Liver (tissue), 9 donors: Measurements from ENCODE around the gene SLC6A11. TPM values are rescaled to one million over a fixed set of nuclear protein-coding genes. Genes with fewer than 3 reads are reported as not detected.

Experiments used
- DNase-seq: peaks from one replicate; pipeline ENCODE4 v3.0.0-alpha.2; 2017; ENCODE audit warnings: low spot score
- H3K27ac ChIP-seq, 2 donors: one replicate each; pipeline ENCODE4 v1.7.0; 2013; ENCODE audit warnings: inconsistent platforms in 2 of 2, low read length in 2 of 2, control low read depth in 1 of 2, low read depth in 1 of 2, mild to moderate bottlenecking in 1 of 2
- H3K27me3 ChIP-seq, 4 donors: one replicate each; pipeline versions ENCODE4 v1.6.1 to v1.7.0; 2013; ENCODE audit warnings: low read length in 3 of 4, inconsistent platforms in 1 of 4, mild to moderate bottlenecking in 1 of 4, moderate library complexity in 1 of 4; ENCODE audit not compliant: control insufficient read depth in 4 of 4, insufficient read depth in 4 of 4
- H3K36me3 ChIP-seq, 4 donors: one replicate each; pipeline versions ENCODE4 v1.6.1 to v1.7.0; 2013; ENCODE audit warnings: low read length in 3 of 4, mild to moderate bottlenecking in 3 of 4, low read depth in 1 of 4, moderate library complexity in 1 of 4; ENCODE audit not compliant: control insufficient read depth in 4 of 4, insufficient read depth in 3 of 4
- H3K4me1 ChIP-seq, 4 donors: one replicate each; pipeline versions ENCODE4 v1.6.1 to v1.7.0; 2013; ENCODE audit warnings: low read length in 3 of 4, mild to moderate bottlenecking in 3 of 4, moderate library complexity in 1 of 4; ENCODE audit not compliant: control insufficient read depth in 4 of 4, insufficient read depth in 4 of 4
- H3K4me3 ChIP-seq, 3 donors: one replicate each; pipeline versions ENCODE4 v1.6.1 to v1.7.0; 2013; ENCODE audit warnings: low read length in 3 of 3, control low read depth in 1 of 3, low read depth in 1 of 3, mild to moderate bottlenecking in 1 of 3
- H3K9ac ChIP-seq, 2 donors: one replicate each; pipeline ENCODE4 v1.7.0; 2013; ENCODE audit warnings: low read length in 2 of 2, mild to moderate bottlenecking in 2 of 2, moderate library complexity in 2 of 2, control low read depth in 1 of 2, low read depth in 1 of 2
- H3K9me3 ChIP-seq, 4 donors: one replicate each; pipeline versions ENCODE4 v1.6.1 to v1.7.0; 2013; ENCODE audit warnings: low read length in 3 of 4; ENCODE audit not compliant: control insufficient read depth in 4 of 4
- CTCF ChIP-seq: fragments of 150-350 bp; IDR thresholded peaks from 2 replicates; pipeline ENCODE4 v1.5.1; 2017; ENCODE audit warnings: improper control_type of control experiment, low read depth, low read length; ENCODE audit not compliant: missing input control
- EGR1 ChIP-seq, 2 donors: IDR thresholded peaks; 2 replicates each; pipeline ENCODE4 v1.6.1; 2016 to 2018; ENCODE audit warnings: antibody characterized with exemption in 2 of 2, low read depth in 2 of 2
- FOXA1 ChIP-seq: IDR thresholded peaks from 2 replicates; pipeline ENCODE4 v1.6.1; 2016; ENCODE audit warnings: antibody characterized with exemption
- HNF4A ChIP-seq, 2 donors: conservative IDR thresholded peaks; 2 replicates each; pipeline ENCODE4 v1.6.1; 2016; ENCODE audit warnings: antibody characterized with exemption in 2 of 2, mild to moderate bottlenecking in 2 of 2
- HNF4G ChIP-seq: IDR thresholded peaks from 2 replicates; pipeline ENCODE4 v1.6.1; 2016; ENCODE audit warnings: antibody characterized with exemption
- MAX ChIP-seq: IDR thresholded peaks from 2 replicates; pipeline ENCODE4 v1.6.1; 2016; ENCODE audit warnings: antibody characterized with exemption
- NR2F2 ChIP-seq: IDR thresholded peaks from 2 replicates; pipeline ENCODE4 v1.6.1; 2016; ENCODE audit warnings: antibody characterized with exemption
- RAD21 ChIP-seq, 2 donors: IDR thresholded peaks; 2 replicates each; pipeline ENCODE4 v1.6.1; 2016; ENCODE audit warnings: antibody characterized with exemption in 2 of 2, mild to moderate bottlenecking in 2 of 2
- REST ChIP-seq: IDR thresholded peaks from 2 replicates; pipeline ENCODE4 v1.6.1; 2016; ENCODE audit warnings: antibody characterized with exemption, mild to moderate bottlenecking
- RXRA ChIP-seq, 2 donors: IDR thresholded peaks; 2 replicates each; pipeline ENCODE4 v1.6.1; 2017 to 2018; ENCODE audit warnings: antibody characterized with exemption in 2 of 2, mild to moderate bottlenecking in 1 of 2
- SP1 ChIP-seq: IDR thresholded peaks from 2 replicates; pipeline ENCODE4 v1.6.1; 2018; ENCODE audit warnings: antibody characterized with exemption, mild to moderate bottlenecking
- TAF1 ChIP-seq: conservative IDR thresholded peaks from 2 replicates; pipeline ENCODE4 v1.6.1; 2016; ENCODE audit warnings: antibody characterized with exemption, mild to moderate bottlenecking
- YY1 ChIP-seq: IDR thresholded peaks from 2 replicates; pipeline ENCODE4 v1.6.1; 2016; ENCODE audit warnings: antibody characterized with exemption, mild to moderate bottlenecking
- ZBTB33 ChIP-seq: IDR thresholded peaks from 2 replicates; pipeline ENCODE4 v1.6.1; 2016; ENCODE audit warnings: antibody characterized with exemption
- whole genome bisulfite sequencing: extraction: QIAGEN DNeasy Blood & Tissue Kit; methylation state at CpG from one replicate; pipeline ENCODE4 v1.1.7; 2013; 5-methylcytosine and 5-hydroxymethylcytosine counted together
- polyA plus RNA-seq, 2 donors: library from polyadenylated mRNA; stranded (reverse) in 1 of 2; unstranded in 1 of 2; fragments of 200-250 nt in 1 of 2; fragments of >200 nt in 1 of 2; fragmentation: Nextera tagmentation in 1 of 2; extraction: Ambion mirVana in 1 of 2; gene quantifications; one replicate each; pipeline versions ENCODE4 v1.2.1 to v1.2.3, GENCODE V29; 2013 to 2015
- total RNA-seq, 2 donors: library from RNA; depleted of rRNA; stranded (reverse); fragments of >200 nt; gene quantifications; one replicate each; pipeline ENCODE4 v1.2.3, GENCODE V29; 2014
- donor health status: healthy.
- donor health status: healthy.
- donor health status: healthy.
- donor health status: healthy.
- donor health status: healthy.

Gene SLC6A11
- total and polyA plus RNA-seq, 4 donors, result under 0.01 to 7.1 (median 0.01) TPM; not detected in 1

- Histone ChIP-seq H3K27me3 (no peaks in the 10 kb centered on the region), H3K4me1 (no peaks in the 10 kb centered on the region), H3K4me3 (no peak overlapping the region), H3K27ac (no peak overlapping the region), H3K9me3 (peaks cover 0 to 4% (median 2%) of the 10 kb centered on the region in 4 donors), H3K36me3 (no peaks in the 10 kb centered on the region), H3K9ac (no peak overlapping the region)
- no peak for TF ChIP-seq HNF4A (conservative IDR thresholded peaks at IDR 0.05)
- TF ChIP-seq MAX, result no peak
- TF ChIP-seq EGR1 (IDR thresholded peaks at IDR 0.05; ENCODE audit: low read depth in 2 of 2), result no peak
- DNase-seq, result no peak
- WGBS, result 83% methylated on average over 4 of the region's 4 CpGs
Observed at GRCh38 chr3:10942690-10943205, 126.7 kb downstream of the SLC6A11 start.

GRCh38 chr3:10944866-10945265, 128.8 kb downstream of the SLC6A11 start:
- H3K27me3 ChIP-seq, result no peaks in the 10 kb centered on the region
- no peak for DNase-seq
- 93% methylated on average over 8 of the region's 8 CpGs for WGBS
- H3K27ac ChIP-seq, result no peak overlapping the region
- H3K36me3 ChIP-seq, result no peaks in the 10 kb centered on the region
- no peaks in the 10 kb centered on the region for H3K4me1 ChIP-seq
- H3K9me3 ChIP-seq, result peaks cover 0 to 4% (median 2%) of the 10 kb centered on the region in 4 donors
- no peak overlapping the region for H3K4me3 ChIP-seq
- H3K9ac ChIP-seq, result no peak overlapping the region
- TF ChIP-seq NR2F2 (no peak), YY1 (no peak), CTCF (no peak), RAD21 (IDR thresholded peaks at IDR 0.05) (no peak), FOXA1 (no peak), ZBTB33 (no peak), TAF1 (no peak), SP1 (no peak), HNF4G (no peak), RXRA (IDR thresholded peaks at IDR 0.05) (no peak)

- 46% methylated on average over 8 of the region's 8 CpGs for WGBS
- Histone ChIP-seq H3K9me3 (peaks cover 0 to 4% (median 2%) of the 10 kb centered on the region in 4 donors), H3K4me3 (no peak overlapping the region), H3K9ac (no peak overlapping the region), H3K4me1 (no peaks in the 10 kb centered on the region), H3K27me3 (no peaks in the 10 kb centered on the region), H3K36me3 (no peaks in the 10 kb centered on the region), H3K27ac (no peak overlapping the region)
- TF ChIP-seq ZBTB33, result no peak
- TF ChIP-seq HNF4G, result no peak
- TF ChIP-seq REST, result no peak
- peak; percentile 69 for TF ChIP-seq CTCF
- TF ChIP-seq RAD21 (IDR thresholded peaks at IDR 0.05), result peak; percentile 77 to 87
- no peak for TF ChIP-seq HNF4A (conservative IDR thresholded peaks at IDR 0.05)
- peak; percentile 68 for DNase-seq
Observed at GRCh38 chr3:10945683-10946287, 129.8 kb downstream of the SLC6A11 start.
